Activated naive CD8-positive, alpha-beta T cell treated with anti-CD3 and anti-CD28 coated beads, Interleukin-2, amount 50 U/mL, for 16 hours (primary cell): ENCODE data around the gene SETD2.

Source experiments
- DNase-seq: peaks from one replicate; pipeline ENCODE4 v3.0.0-alpha.2; 2020; ENCODE audit warnings: low read depth, low spot score

The SETD2 gene

GRCh38 chr3:47010111-47010712 lies 153.7 kb downstream of the SETD2 start:
- DNase-seq, result no peak

DNA sequence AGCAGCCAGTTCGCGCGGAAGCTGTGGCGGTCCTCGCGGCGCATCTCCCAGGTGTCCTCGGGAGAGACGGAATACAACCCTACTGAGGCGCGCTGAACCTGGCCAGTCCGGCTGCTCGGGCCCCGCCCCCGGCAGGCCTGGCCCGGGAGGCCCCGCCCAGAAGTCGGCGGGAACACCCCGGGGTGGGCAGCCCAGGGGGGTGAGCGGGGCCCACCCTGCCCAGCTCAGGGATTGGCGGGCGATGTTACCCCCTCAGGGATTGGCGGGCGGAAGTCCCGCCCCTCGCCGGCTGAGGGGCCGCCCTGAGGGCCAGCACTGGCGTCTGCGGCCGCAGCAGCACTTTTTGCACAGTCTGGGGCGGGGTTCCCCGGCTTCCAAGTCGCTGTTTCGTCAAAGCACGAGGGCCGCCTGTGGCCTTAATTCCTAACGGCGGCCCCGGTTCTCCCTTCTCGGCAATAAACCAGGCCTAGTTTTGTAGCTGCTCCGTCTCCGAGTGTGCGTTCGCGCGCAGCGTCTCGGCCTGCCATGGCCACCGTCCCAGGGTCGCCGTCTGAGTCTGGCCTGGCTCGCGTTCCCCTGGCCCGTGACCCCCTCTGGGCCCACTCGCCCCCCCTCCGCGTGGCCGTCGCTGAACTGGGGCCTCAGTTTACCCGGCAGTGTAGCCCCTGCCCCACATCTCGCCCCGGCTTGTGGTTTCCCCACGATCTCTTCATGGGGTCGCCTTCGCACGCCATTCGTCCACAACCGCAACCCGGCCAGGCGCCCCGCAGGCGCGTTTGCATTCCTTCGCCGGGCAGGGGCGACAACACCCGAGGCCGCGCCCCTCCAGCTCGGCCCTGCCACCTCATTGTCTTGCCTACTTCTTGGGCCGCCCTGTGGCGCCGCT lies 154.4 kb downstream of the SETD2 start:
- DNase-seq, result peak; percentile 55

DNA sequence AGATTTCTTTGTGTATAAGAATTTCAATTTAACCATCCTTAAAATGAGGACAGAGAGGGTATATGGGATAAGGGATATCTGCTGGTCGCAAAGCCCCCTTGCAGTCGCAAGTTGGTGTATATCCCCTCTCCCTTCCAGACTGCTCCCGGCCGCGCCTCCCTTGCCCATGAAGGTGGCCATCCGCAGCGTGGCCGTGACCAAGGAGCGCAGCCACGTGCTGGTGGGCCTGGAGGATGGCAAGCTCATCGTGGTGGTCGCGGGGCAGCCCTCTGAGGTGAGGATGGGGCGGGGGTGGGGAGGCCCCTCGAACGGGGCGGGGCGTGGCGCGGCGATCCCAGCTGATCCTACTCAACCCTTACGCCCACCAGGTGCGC lies 155.1 kb downstream of the SETD2 start:
- DNase-seq, result no peak

- DNase-seq, result no peak
These were observed 155.6 kb downstream of the SETD2 start for GRCh38 chr3:47008234-47008796.

DNA sequence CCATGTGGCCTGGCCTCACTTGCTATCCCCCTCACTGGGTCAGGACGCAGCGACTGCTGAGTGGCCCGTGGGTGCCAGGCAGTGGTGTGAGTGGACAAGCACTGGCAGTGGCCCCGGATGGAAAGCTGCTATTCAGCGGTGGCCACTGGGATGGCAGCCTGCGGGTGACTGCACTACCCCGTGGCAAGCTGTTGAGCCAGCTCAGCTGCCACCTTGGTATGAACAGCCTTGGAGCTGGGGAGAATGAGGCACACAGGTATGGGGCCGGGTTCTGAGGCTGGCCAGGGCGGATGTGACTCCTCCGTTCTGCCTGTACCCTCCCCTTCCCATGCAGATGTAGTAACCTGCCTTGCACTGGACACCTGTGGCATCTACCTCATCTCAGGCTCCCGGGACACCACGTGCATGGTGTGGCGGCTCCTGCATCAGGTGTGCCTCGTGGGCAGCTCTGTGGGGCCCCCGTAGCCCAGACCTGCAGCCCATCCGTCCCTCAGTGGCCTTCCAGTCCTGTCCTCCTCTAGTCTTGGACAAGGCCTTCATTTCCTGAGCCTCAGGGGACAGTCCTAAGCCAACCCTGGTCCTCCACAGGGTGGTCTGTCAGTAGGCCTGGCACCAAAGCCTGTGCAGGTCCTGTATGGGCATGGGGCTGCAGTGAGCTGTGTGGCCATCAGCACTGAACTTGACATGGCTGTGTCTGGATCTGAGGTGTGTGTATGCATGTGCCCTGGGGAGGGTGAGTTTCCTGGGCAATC lies 156.3 kb downstream of the SETD2 start:
- DNase-seq, result no peak

- no peak for DNase-seq
These were observed 156.9 kb downstream of the SETD2 start for GRCh38 chr3:47007001-47007400.

DNA sequence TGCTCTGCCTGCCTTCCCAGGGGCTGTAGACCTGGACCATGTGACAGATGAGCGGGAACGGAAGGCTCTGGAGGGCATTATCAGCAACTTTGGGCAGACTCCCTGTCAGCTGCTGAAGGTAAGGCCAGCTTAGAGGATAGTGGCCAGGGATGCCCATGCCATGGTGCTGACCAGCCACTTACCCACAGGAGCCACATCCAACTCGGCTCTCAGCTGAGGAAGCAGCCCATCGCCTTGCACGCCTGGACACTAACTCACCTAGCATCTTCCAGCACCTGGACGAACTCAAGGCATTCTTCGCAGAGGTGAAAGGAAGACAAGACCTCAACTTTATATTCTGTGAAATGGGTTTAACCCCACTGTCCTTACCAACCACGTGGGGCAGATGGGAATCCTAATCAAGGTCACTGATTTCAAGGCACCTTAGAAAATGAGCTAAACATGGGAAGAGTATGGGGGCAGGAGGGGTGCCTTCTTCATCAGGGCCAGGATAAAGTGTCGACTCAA lies 157.7 kb downstream of the SETD2 start:
- DNase-seq, result no peak

DNA sequence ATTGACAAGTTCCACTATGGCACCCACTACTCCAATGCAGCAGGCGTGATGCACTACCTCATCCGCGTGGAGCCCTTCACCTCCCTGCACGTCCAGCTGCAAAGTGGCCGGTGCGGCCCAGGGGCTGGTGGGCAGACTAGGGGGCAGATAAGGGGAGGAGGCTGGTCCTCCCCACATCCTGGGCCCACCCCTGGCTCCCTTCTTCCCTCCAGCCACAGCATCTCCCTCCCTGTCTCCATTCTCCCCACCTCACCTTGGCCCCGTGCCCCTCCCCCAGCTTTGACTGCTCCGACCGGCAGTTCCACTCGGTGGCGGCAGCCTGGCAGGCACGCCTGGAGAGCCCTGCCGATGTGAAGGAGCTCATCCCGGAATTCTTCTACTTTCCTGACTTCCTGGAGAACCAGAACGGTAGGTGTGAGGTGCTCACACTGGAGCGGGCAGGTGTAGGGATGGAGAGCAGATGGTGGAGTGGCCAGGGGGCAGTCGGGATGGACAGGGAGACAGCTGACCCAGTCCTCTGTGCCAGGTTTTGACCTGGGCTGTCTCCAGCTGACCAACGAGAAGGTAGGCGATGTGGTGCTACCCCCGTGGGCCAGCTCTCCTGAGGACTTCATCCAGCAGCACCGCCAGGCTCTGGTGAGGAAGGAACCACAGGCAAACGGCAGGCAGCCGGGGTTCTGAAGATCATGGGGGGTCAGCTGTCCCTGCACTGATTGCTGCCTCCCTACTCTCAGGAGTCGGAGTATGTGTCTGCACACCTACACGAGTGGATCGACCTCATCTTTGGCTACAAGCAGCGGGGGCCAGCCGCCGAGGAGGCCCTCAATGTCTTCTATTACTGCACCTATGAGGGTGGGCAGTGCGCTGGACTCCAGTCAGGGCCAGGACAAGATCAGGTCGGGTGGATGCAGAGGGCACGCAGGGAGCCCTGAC lies 158.4 kb downstream of the SETD2 start:
- DNase-seq, result no peak

- no peak for DNase-seq
These were observed 159.3 kb downstream of the SETD2 start for GRCh38 chr3:47004369-47005211.

GRCh38 chr3:47003461-47004368 lies 160.2 kb downstream of the SETD2 start:
- no peak for DNase-seq

- DNase-seq, result no peak
These were observed 160.9 kb downstream of the SETD2 start for GRCh38 chr3:47003056-47003410.

GRCh38 chr3:47002171-47003055 lies 161.5 kb downstream of the SETD2 start:
- DNase-seq, result no peak

DNA sequence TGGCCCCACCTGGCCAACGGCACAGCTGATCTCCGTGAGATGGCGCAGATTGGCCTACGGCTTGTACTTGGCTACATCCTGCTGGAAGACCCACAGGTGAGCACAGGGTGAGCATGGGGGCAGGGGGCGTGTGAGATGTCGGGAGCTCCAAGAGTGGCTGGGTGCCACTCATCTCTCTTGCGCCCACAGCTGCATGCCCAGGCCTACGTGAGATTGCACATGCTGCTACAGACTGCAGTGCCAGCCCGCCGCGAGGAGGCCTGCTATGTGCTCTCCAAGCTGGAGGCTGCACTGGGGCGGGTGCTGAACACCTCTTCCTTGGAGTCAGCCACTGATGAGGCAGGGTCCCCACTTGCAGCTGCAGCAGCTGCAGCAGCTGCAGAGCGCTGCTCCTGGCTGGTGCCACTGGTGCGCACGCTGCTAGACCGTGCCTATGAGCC lies 162.2 kb downstream of the SETD2 start:
- no peak for DNase-seq

DNA sequence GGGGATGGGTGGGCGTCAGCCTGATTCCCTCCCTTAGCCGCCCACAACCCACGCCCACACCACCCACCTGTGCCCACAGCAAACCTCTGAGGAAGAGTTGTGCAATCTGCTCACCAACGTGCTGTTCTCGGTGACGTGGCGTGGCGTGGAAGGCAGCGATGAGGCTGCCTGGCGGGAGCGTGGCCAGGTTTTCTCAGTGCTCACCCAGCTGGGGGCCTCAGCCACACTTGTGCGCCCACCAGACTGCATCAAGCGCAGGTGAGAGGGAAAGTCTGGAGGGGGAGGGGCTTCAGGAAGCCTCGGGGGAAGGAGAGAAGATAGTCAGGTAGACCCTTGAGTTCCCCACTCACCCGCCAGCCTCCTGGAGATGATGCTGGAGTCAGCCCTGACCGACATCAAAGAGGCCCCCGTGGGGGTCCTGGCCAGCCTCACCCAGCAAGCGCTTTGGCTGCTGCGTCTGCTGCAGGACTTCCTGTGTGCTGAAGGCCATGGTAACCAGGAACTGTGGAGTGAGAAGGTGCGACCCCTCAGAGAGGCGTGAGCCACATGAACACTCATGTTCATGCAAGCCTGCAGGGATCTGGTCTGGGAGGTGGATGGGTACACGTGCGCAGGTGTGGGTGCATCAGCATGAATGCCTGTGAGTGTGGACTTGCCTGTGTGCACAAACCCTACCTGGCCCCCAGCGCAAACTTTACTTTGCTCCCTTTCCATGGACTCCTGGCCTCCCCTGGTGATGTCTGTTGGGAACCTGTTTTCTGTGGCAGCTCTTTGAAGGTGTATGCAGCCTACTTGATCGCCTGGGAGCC lies 162.8 kb downstream of the SETD2 start:
- DNase-seq, result no peak

GRCh38 chr3:47000198-47000815 lies 163.6 kb downstream of the SETD2 start:
- DNase-seq, result no peak

- DNase-seq, result no peak
These were observed 164.3 kb downstream of the SETD2 start for GRCh38 chr3:46999516-47000197.
